ENCODE data around the gene LRMDA.

DNA sequence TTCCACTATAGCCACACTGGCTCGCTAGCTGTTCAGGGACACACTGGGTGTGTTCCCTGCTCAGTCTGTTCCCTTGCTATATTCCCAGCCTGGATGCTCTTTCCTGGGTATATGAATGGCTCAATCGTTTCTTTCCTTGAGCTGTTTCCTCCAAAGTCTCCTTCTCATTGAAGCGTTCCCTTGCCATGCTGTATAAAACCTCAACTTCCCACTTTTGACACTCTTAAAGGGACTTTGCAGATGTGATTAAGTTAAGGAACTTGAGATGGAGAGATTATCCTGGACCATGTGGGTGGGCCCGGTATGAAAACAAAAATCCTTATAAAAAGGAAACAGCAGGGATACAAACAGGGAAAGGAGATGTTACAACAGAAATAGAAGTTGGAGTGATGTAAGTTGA is 973.1 kb downstream of the LRMDA start:
- TF ChIP-seq CTCF (conservative IDR thresholded peaks at IDR 0.05; ENCODE audit: low read length) (no peak), EZH2phosphoT487 (IDR thresholded peaks at IDR 0.05; ENCODE audit: borderline replicate concordance, low read depth, low read length) (no peak)

Measured in OCI-LY7 (cell line).